ENCODE data around the gene VCL. TPM values are rescaled to one million over a fixed set of nuclear protein-coding genes. Genes with fewer than 3 reads are reported as not detected.

Gene VCL
- total and polyA plus RNA-seq, 2 of the 8 experiments (the other 6 are each of a cell fraction or from before 2014, with no cell fraction given): 119 to 377 TPM

DNA sequence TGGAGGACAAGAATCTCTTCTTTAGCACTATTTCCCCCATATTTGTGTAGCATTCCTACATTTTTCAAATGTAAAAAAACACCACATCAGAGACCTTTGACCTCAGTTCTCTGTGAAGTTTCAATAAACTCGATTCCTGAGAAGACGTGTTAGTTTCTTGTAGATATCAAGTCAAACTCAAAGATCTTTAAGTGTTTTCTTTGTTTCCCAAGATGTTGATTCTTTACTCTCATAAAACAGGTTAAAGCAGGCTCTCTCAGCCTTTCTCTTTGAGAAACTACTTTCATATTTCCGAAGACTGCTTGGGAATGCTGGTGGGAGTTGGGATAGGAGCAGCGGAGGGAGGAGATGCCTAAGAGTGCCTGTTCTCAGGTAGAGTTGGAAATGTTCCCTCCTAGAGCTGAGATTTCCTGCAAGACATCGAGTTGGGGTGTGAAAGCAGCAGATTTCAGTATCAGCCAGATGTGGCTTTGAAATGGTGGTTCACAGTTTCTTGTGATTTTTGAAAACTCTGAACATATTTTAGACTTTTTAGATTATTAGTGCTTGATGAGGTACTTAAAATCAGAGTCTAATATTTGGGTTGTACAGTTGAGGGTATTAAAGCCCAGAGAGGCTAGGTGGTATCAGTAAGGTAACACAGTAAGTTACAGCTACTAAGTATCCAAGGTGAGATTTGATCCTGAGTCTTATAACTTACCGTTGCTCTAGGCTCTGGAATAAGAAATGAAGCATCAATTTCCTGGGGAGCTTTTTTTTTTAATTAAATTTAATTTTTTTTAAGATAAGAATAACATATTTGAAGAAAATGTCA lies 167.0 kb downstream of the VCL start (continued):
- TF ChIP-seq PHF8 (conservative IDR thresholded peaks at IDR 0.05; ENCODE audit: low read depth, low read length) (no peak), POLR2A (IDR thresholded peaks at IDR 0.05; ENCODE audit: control extremely low read depth in 1 of 2, low read depth in 2 of 2, low read length in 2 of 2) (no peak)

Data from H1 (cell line).